Cardiac muscle cell (in vitro differentiated cells and primary cell): Measurements from ENCODE around the gene PSPN. TPM values are rescaled to one million over a fixed set of nuclear protein-coding genes. Genes with fewer than 3 reads are reported as not detected.

ENCODE experiments used
- DNase-seq, 2 donors: peaks; one replicate each; pipeline versions ENCODE4 v3.0.0 to v3.0.0-alpha.2; 2010 to 2017; ENCODE audit warnings: low read depth in 1 of 2, low spot score in 1 of 2
- H3K27ac ChIP-seq: fragments of 200-600 bp; sonication (generic); 2 replicates; pipeline ENCODE4 v1.5.1; 2016
- H3K27me3 ChIP-seq: fragments of 200-600 bp; sonication (generic); 2 replicates; pipeline ENCODE4 v1.6.0; 2016; ENCODE audit warnings: control low read depth
- H3K36me3 ChIP-seq: fragments of 200-600 bp; sonication (generic); 2 replicates; pipeline ENCODE4 v1.5.1; 2016; ENCODE audit warnings: control low read depth
- H3K4me1 ChIP-seq: fragments of 200-600 bp; sonication (generic); 2 replicates; pipeline ENCODE4 v1.8.1; 2017; ENCODE audit warnings: low read depth, mild to moderate bottlenecking, mixed run types
- H3K4me3 ChIP-seq: fragments of 200-600 bp; sonication (generic); 2 replicates; pipeline ENCODE4 v1.5.1; 2016; ENCODE audit warnings: mild to moderate bottlenecking
- H3K9me3 ChIP-seq: fragments of 200-600 bp; sonication (generic); 2 replicates; pipeline ENCODE4 v1.5.1; 2017; ENCODE audit warnings: low read depth, mild to moderate bottlenecking, control low read depth
- polyA plus RNA-seq: library from polyadenylated mRNA; unstranded; fragments of >200 nt; fragmentation: Nextera tagmentation; extraction: Ambion mirVana; gene quantifications from 2 replicates; pipeline ENCODE4 v1.2.1, GENCODE V29; 2016
- total RNA-seq: library from RNA; depleted of rRNA; stranded (reverse); fragments of >200 nt; gene quantifications from 2 replicates; pipeline ENCODE4 v1.2.3, GENCODE V29; 2016
- TF ChIP-seq, protein P1 (sequence below): IDR thresholded peaks from 2 replicates; pipeline ENCODE4 v1.5.1; 2012; ENCODE audit warnings: low read depth, mild to moderate bottlenecking, low read length

The PSPN gene
- total and polyA plus RNA-seq, 2 experiments from 2014 or later = 3.0 TPM

DNA sequence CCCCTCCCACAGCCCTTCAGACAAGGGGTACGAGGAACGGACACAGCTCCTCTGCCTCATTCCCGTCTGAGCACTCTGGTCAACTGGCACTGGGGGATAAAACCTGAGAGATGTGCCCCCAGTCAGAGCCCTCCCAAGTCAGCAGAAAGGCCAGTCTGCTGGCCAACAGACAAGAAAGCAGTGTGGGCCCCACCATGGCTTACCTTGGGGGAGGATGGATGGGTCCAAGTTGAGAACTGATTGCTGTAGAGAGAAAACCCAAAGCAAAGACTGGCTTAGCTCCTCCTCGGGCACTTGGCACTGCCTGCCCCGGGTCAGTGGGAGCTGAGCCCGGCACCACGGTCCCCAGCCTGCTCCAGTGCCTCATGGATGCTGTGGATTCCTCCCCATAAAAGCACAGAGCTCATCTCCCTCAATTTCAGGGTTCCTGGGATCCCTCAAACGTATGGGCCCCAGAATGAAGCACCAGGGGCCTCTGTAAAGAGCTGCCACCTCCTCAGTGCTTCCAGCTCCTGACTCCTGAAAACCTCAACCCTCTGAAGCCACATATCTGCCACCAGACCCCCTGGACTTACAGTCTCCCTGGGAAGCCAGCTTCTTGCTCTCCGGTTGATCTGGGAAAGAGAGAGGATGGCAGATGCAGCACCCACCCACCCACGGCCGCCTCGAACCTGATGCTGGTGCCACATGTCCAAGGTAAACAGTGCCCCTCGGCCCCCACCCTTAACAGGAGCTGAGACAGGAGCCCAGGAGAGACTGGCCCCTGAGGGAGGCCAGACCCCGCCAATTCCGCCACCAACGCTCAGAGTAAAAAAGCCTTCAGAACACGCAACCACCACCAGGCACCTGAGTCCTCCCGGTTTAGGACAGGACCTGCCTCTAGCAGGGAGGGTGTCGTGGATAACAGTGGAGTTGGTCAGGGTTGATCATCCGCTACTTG, 45.6 kb upstream of the PSPN start:
- Histone ChIP-seq H3K27ac (peak overlapping the region; percentile 36), H3K36me3 (peaks cover 43% of the 10 kb centered on the region), H3K4me3 (no peak overlapping the region), H3K9me3 (no peaks in the 10 kb centered on the region), H3K4me1 (peaks cover 11% of the 10 kb centered on the region), H3K27me3 (no peaks in the 10 kb centered on the region)
- TF ChIP-seq, protein P1, sequence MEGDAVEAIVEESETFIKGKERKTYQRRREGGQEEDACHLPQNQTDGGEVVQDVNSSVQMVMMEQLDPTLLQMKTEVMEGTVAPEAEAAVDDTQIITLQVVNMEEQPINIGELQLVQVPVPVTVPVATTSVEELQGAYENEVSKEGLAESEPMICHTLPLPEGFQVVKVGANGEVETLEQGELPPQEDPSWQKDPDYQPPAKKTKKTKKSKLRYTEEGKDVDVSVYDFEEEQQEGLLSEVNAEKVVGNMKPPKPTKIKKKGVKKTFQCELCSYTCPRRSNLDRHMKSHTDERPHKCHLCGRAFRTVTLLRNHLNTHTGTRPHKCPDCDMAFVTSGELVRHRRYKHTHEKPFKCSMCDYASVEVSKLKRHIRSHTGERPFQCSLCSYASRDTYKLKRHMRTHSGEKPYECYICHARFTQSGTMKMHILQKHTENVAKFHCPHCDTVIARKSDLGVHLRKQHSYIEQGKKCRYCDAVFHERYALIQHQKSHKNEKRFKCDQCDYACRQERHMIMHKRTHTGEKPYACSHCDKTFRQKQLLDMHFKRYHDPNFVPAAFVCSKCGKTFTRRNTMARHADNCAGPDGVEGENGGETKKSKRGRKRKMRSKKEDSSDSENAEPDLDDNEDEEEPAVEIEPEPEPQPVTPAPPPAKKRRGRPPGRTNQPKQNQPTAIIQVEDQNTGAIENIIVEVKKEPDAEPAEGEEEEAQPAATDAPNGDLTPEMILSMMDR = no peak
- no peak for DNase-seq

DNA sequence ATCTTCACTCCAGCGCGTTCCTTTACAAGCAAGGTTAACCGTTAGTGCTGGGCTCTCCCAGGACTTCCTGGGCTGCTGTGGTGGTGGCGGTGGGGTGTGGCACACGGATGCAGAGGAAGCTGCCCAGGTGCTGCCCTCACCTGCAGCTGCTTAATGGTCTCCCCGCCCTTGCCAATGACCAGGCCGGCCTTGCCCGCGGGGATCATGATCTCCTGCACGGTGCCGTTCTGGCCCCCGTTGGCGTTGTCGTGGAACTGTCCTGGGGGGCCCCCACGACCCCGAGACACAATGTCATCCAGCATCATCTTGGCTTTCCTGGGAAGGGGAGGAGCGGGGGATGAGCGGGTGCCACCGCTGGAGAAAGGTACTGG, 42.8 kb upstream of the PSPN start:
- peaks cover 11% of the 10 kb centered on the region for H3K4me1 ChIP-seq
- DNase-seq = no peak
- no peak overlapping the region for H3K27ac ChIP-seq
- peaks cover 66% of the 10 kb centered on the region for H3K36me3 ChIP-seq
- TF ChIP-seq, protein P1 = no peak
- no peaks in the 10 kb centered on the region for H3K9me3 ChIP-seq
- H3K4me3 ChIP-seq = no peak overlapping the region
- H3K27me3 ChIP-seq = no peaks in the 10 kb centered on the region

DNA sequence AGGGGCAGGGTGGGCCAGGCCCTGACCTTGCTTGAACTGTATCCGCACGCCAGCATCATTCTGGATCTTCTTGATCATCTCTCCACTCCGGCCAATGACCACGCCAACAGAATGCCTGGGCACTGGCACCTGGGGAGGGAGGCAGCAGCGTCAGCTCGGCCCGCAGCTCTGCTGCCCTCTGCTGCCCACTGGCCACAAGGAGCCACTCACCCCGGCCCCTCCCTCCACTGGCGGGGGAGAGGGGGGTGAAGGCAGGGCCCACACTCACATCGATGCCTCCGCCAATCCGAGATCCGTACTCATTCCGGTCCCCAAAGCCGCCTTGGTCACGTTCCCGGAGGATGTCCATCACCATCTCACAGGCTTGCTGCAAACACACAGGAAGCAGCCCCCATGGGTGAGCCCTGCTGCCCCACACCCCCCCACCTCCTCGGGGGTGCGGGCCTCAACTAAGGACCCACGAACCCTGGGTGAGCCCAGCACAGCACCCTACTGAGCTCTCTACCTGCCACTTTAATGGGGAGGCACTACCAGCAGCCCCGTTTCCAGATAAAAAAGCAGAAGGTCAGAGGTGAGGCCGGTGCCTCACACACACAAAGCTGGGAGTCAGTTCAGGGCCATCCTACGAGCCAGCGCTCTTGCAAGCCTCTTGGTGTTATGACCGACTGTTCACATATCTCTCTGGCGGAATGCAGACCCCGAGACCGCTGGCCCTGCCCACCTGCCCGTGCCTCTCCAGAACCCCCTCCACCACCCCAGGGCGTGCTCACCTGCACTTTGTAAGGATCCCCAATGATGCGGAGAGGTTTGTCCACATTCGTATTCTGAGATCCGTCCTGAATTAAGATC, 42.2 kb upstream of the PSPN start:
- H3K27me3 ChIP-seq = no peaks in the 10 kb centered on the region
- no peak overlapping the region for H3K27ac ChIP-seq
- H3K4me1 ChIP-seq = peaks cover 7% of the 10 kb centered on the region
- TF ChIP-seq, protein P1 = peak; percentile 49
- no peak overlapping the region for H3K4me3 ChIP-seq
- H3K9me3 ChIP-seq = no peaks in the 10 kb centered on the region
- DNase-seq = peak in 1 of 2 donors; percentile 37
- peaks cover 66% of the 10 kb centered on the region for H3K36me3 ChIP-seq

DNA sequence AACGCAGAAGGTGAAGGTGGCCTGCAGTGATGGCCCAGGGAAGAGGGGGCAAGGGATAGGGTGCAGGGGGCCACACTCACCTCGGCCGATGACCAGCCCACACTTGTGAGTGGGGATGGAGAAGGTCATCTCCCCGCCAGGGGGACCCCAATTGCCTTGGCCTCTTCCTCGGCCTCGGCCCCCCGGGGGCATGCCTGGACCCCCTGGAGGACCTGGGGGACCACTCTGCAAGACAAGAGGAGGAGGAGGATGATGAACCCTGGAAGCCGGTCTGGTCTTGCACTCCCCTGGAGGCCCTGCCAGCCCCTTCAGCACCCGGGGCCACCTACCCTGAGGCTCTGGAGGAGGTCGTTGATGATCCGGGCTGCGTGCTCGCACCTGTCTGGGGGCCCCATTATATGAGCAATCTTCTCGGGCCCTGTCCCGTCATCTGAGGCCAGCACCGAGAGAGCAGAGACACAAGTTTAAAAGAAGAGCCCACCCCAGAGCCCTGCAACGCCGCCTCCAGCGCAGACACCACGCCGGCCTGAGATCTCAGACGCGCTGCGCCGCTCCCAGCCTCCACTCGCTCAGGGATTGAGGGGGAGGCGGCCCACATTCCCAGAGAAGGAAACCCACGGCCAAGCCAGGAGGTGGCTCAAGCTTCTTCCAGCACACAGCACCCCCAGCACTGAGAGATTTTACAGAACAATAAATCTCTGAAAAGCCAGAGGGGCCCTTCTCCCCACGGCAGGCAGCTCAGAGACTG, 41.1 kb upstream of the PSPN start:
- H3K4me1 ChIP-seq = no peaks in the 10 kb centered on the region
- H3K9me3 ChIP-seq = no peaks in the 10 kb centered on the region
- H3K4me3 ChIP-seq = no peak overlapping the region
- no peak overlapping the region for H3K27ac ChIP-seq
- TF ChIP-seq, protein P1 = no peak
- H3K36me3 ChIP-seq = peaks cover 63% of the 10 kb centered on the region
- no peaks in the 10 kb centered on the region for H3K27me3 ChIP-seq
- DNase-seq = no peak

- Histone ChIP-seq H3K9me3 (no peaks in the 10 kb centered on the region), H3K27ac (no peak overlapping the region), H3K4me1 (no peaks in the 10 kb centered on the region), H3K4me3 (no peak overlapping the region), H3K27me3 (no peaks in the 10 kb centered on the region), H3K36me3 (peaks cover 59% of the 10 kb centered on the region)
- DNase-seq = no peak
- TF ChIP-seq, protein P1 = no peak
Observed at GRCh38 chr19:6415591-6416190, 40.0 kb upstream of the PSPN start.
